HepG2 (cell line): ENCODE data around the gene IRF3. TPM values are rescaled to one million over a fixed set of nuclear protein-coding genes. Genes with fewer than 3 reads are reported as not detected.

Experiments
- AKAP8 ChIP-seq: sonication (generic); formaldehyde crosslinking; IDR thresholded peaks from 2 replicates; pipeline ENCODE4 v1.5.1; 2020; ENCODE audit warnings: mild to moderate bottlenecking, missing genetic modification reagents
- ATRX ChIP-seq: sonication (generic); formaldehyde crosslinking; IDR thresholded peaks from 2 replicates; pipeline ENCODE4 v1.4.0; 2020; ENCODE audit warnings: missing genetic modification reagents, borderline replicate concordance
- CTCF ChIP-seq: sonication (generic); formaldehyde crosslinking; IDR thresholded peaks from 2 replicates; pipeline ENCODE4 v1.5.0; 2020; ENCODE audit warnings: mild to moderate bottlenecking, missing genetic modification reagents, moderate library complexity
- DNMT3B ChIP-seq: conservative IDR thresholded peaks from 2 replicates; pipeline ENCODE4 v1.6.1; 2016; ENCODE audit warnings: missing biosample characterization, control low read depth
- E2F1 ChIP-seq: sonication (generic); formaldehyde crosslinking; IDR thresholded peaks from 2 replicates; pipeline ENCODE4 v1.5.0; 2020; ENCODE audit warnings: missing genetic modification reagents
- ELK4 ChIP-seq: sonication (generic); formaldehyde crosslinking; IDR thresholded peaks from 2 replicates; pipeline ENCODE4 v1.9.0; 2021; ENCODE audit warnings: missing genetic modification reagents, borderline replicate concordance
- HBP1 ChIP-seq: IDR thresholded peaks from 2 replicates; pipeline ENCODE4 v1.6.1; 2016; ENCODE audit warnings: low read depth, control low read depth
- KDM3A ChIP-seq: IDR thresholded peaks from 2 replicates; pipeline ENCODE4 v1.6.1; 2018; ENCODE audit warnings: low read depth, missing compliant biosample characterization
- KDM5B ChIP-seq: sonication (generic); formaldehyde crosslinking; IDR thresholded peaks from 2 replicates; pipeline ENCODE4 v1.4.0; 2020; ENCODE audit warnings: missing genetic modification reagents, mild to moderate bottlenecking, borderline replicate concordance
- MZF1 ChIP-seq: sonication (generic); formaldehyde crosslinking; IDR thresholded peaks from 2 replicates; pipeline ENCODE4 v1.8.1; 2023; ENCODE audit warnings: mild to moderate bottlenecking, missing genetic modification reagents, borderline replicate concordance
- NAIF1 ChIP-seq: sonication (generic); formaldehyde crosslinking; IDR thresholded peaks from 2 replicates; pipeline ENCODE4 v1.5.0; 2020; ENCODE audit warnings: mild to moderate bottlenecking, missing genetic modification reagents, borderline replicate concordance
- NR1H2 ChIP-seq: sonication (generic); formaldehyde crosslinking; IDR thresholded peaks from 2 replicates; pipeline ENCODE4 v1.8.1; 2022; ENCODE audit warnings: low read depth, missing genetic modification reagents, borderline replicate concordance
- NR3C1 ChIP-seq: sonication (generic); formaldehyde crosslinking; IDR thresholded peaks from 2 replicates; pipeline ENCODE4 v1.4.0; 2020; ENCODE audit warnings: missing genetic modification reagents
- SMAD1 ChIP-seq: sonication (generic); formaldehyde crosslinking; IDR thresholded peaks from 2 replicates; pipeline ENCODE4 v1.4.0; 2020; ENCODE audit warnings: missing genetic modification reagents, low read depth, mild to moderate bottlenecking, borderline replicate concordance
- SMYD3 ChIP-seq: sonication (generic); formaldehyde crosslinking; IDR thresholded peaks from 2 replicates; pipeline ENCODE4 v1.8.1; 2023; ENCODE audit warnings: mild to moderate bottlenecking, missing genetic modification reagents
- ZFP36L2 ChIP-seq: sonication (generic); formaldehyde crosslinking; IDR thresholded peaks from 2 replicates; pipeline ENCODE4 v1.4.0; 2020; ENCODE audit warnings: missing genetic modification reagents
- ZFP37 ChIP-seq: sonication (generic); formaldehyde crosslinking; IDR thresholded peaks from 2 replicates; pipeline ENCODE4 v1.4.0; 2020; ENCODE audit warnings: missing genetic modification reagents, borderline replicate concordance
- ZNF749 ChIP-seq: sonication (generic); formaldehyde crosslinking; IDR thresholded peaks from 2 replicates; pipeline ENCODE4 v1.8.0; 2022; ENCODE audit warnings: mild to moderate bottlenecking, missing genetic modification reagents, moderate library complexity, borderline replicate concordance
- polyA plus RNA-seq, 8 experiments: library from polyadenylated mRNA; depleted of rRNA in 3 of 8; stranded (reverse) in 7 of 8; unstranded in 1 of 8; fragments of >200 nt; fragmentation: Illumina TruSeq in 4 of 8; extraction: Trizol in 4 of 8; gene quantifications; 2 replicates each; pipeline versions ENCODE4 v1.2.1 to v1.2.3, GENCODE V29; 2011 to 2016; ENCODE audit warnings: low read depth in 4 of 8, missing spikeins in 1 of 8, mixed read lengths in 1 of 8; ENCODE audit not compliant: insufficient read depth in 1 of 8
- total RNA-seq, 5 experiments: library from RNA; depleted of rRNA; stranded (reverse); fragments of >200 nt; fragmentation: Illumina TruSeq; extraction: Trizol; gene quantifications; 2 replicates each; pipeline ENCODE4 v1.2.3, GENCODE V29; 2016; ENCODE audit warnings: low read depth in 1 of 5
- TF ChIP-seq, protein P1 (sequence below): sonication (generic); formaldehyde crosslinking; IDR thresholded peaks from 2 replicates; pipeline ENCODE4 v1.5.0; 2020; ENCODE audit warnings: mild to moderate bottlenecking, missing genetic modification reagents, borderline replicate concordance

The IRF3 gene
- total and polyA plus RNA-seq, 2 of the 13 experiments (the other 11 are each of a cell fraction or from before 2014, with no cell fraction given) = 61.9 to 65.5 TPM

DNA sequence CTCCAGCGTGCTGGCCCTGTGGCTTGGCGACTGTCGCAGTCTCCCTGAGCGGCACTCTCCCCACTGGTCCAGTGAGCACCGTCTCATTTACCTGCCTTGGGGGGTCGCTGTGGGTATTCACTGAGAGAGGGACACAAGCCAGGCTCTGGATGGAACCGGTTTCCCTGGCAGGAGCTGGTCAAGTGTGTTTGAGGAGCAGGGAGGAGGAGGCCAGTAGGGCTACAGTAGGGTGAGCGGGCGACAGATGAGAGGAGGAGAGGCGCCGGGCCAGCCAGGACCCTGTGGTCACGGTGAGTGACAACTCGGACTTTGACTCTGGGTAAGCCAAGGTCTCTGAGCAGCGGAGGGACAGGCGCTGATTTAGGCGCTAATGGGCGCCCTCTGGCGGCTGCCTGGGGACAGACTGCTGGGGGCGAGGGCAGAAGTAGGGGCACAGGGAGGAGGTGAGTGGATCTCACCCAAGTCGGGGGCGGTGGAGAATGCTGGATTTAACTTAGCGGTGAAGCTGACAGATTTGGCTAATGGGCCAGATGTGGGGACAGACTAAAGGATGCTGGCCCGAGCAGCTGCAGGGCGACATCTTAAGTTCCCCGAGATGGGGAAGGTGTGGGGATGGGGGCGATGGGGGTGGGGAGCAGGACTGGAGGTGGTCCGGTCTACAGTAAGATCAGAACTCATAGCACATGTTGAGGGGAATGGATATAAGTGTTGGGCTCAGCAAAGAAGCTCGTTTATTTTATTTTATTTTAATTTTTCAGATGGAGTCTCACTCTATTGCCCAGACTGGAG lies 6.7 kb upstream of the IRF3 start (continued):
- peak; percentile 95 for TF ChIP-seq CTCF
- TF ChIP-seq KDM3A (CRISPR knock-in tag) = no peak; the same call in none of the 2 replicates
- TF ChIP-seq NR3C1 (CRISPR knock-in tag) = no peak
- no peak for TF ChIP-seq ATRX (CRISPR knock-in tag)
- TF ChIP-seq, protein P1, sequence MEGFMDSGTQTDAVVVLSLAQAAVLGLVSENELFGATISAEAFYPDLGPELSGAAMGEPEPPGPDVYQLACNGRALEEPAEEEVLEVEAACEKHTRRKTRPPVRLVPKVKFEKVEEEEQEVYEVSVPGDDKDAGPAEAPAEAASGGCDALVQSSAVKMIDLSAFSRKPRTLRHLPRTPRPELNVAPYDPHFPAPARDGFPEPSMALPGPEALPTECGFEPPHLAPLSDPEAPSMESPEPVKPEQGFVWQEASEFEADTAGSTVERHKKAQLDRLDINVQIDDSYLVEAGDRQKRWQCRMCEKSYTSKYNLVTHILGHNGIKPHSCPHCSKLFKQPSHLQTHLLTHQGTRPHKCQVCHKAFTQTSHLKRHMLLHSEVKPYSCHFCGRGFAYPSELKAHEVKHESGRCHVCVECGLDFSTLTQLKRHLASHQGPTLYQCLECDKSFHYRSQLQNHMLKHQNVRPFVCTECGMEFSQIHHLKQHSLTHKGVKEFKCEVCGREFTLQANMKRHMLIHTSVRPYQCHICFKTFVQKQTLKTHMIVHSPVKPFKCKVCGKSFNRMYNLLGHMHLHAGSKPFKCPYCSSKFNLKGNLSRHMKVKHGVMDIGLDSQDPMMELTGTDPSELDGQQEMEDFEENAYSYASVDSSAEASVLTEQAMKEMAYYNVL (CRISPR knock-in tag) = peak; percentile 90
- peak; percentile 62; the same call in 1 of the 2 replicates for TF ChIP-seq HBP1 (CRISPR knock-in tag)
- no peak for TF ChIP-seq SMYD3 (CRISPR knock-in tag)
- no peak for TF ChIP-seq ELK4
- TF ChIP-seq AKAP8 (CRISPR knock-in tag) = no peak
- TF ChIP-seq NR1H2 = no peak
- TF ChIP-seq DNMT3B (CRISPR knock-in tag) = no peak
- TF ChIP-seq ZFP37 (CRISPR knock-in tag) = no peak
- no peak for TF ChIP-seq ZFP36L2
- TF ChIP-seq E2F1 = no peak
- TF ChIP-seq NAIF1 (CRISPR knock-in tag) = no peak
- TF ChIP-seq MZF1 (CRISPR knock-in tag) = no peak
- peak; percentile 34; the same call in 1 of the 2 replicates for TF ChIP-seq KDM5B (CRISPR knock-in tag)
- TF ChIP-seq SMAD1 (CRISPR knock-in tag) = peak; percentile 86; the same call in 1 of the 2 replicates
- TF ChIP-seq ZNF749 (CRISPR knock-in tag) = 0 out of 2 replicates have a peak, but pooled peaks have one; percentile 43
